GM12801 (cell line): ENCODE measurements around the gene LASP1.

Source experiments
- CTCF ChIP-seq: IDR thresholded peaks from one replicate; pipeline ENCODE4 v1.5.1; 2011; ENCODE audit warnings: control low read depth; ENCODE audit not compliant: insufficient read length; ENCODE audit errors: extremely low read depth

The LASP1 gene

GRCh38 chr17:38889745-38890409, 20.0 kb downstream of the LASP1 start:
- no peak for TF ChIP-seq CTCF

- no peak for TF ChIP-seq CTCF
These were observed 20.5 kb downstream of the LASP1 start for GRCh38 chr17:38890410-38890746.

GRCh38 chr17:38891441-38891840, 21.6 kb downstream of the LASP1 start:
- no peak for TF ChIP-seq CTCF

- no peak for TF ChIP-seq CTCF
These were observed 22.2 kb downstream of the LASP1 start for GRCh38 chr17:38892083-38892482.

GRCh38 chr17:38892620-38893019, 22.8 kb downstream of the LASP1 start:
- no peak for TF ChIP-seq CTCF

- TF ChIP-seq CTCF = no peak
These were observed 23.3 kb downstream of the LASP1 start for GRCh38 chr17:38893113-38893512.

- TF ChIP-seq CTCF = no peak
These were observed 23.7 kb downstream of the LASP1 start for GRCh38 chr17:38893607-38894006.
